Stimulated activated CD4-positive, alpha-beta T cell treated with anti-CD3 and anti-CD28 coated beads, TNF-alpha, amount 100 ng/mL, for 24 hours (primary cell): ENCODE results near the gene TADA1.
"Not testable (repeated sequence)": the region's sequence is repeated elsewhere in the genome, so short reads cannot be mapped to it uniquely, and the experiment has no call there.

ENCODE experiments used
- DNase-seq, 3 experiments: peaks; one replicate each; pipeline ENCODE4 v3.0.0-alpha.2; 2020; ENCODE audit warnings: low read depth in 3 of 3

Gene TADA1

GRCh38 chr1:166889776-166890175 is 13.7 kb upstream of the TADA1 start:
- no peak for DNase-seq

- DNase-seq: no peak
These were observed 12.5 kb upstream of the TADA1 start for GRCh38 chr1:166888373-166889111.

- no peak for DNase-seq
These were observed 8.9 kb upstream of the TADA1 start for GRCh38 chr1:166884971-166885370.

GRCh38 chr1:166884040-166884642 is 8.1 kb upstream of the TADA1 start:
- peak in 1 of 3 experiments; percentile 27 for DNase-seq

GRCh38 chr1:166882893-166883292 is 6.8 kb upstream of the TADA1 start:
- no peak for DNase-seq

GRCh38 chr1:166878173-166878917 is 2.3 kb upstream of the TADA1 start:
- not testable (repeated sequence) for DNase-seq

- no peak for DNase-seq
These were observed 425 bp upstream of the TADA1 start for GRCh38 chr1:166876540-166876838.

- no peak for DNase-seq
These were observed 746 bp downstream of the TADA1 start for GRCh38 chr1:166875302-166875733.

GRCh38 chr1:166874464-166874863 is 1.6 kb downstream of the TADA1 start:
- no peak for DNase-seq

GRCh38 chr1:166870584-166870983 is 5.5 kb downstream of the TADA1 start:
- no peak for DNase-seq

- no peak for DNase-seq
These were observed 6.6 kb downstream of the TADA1 start for GRCh38 chr1:166869318-166870099.

GRCh38 chr1:166868639-166869038 is 7.4 kb downstream of the TADA1 start:
- DNase-seq: no peak

GRCh38 chr1:166865926-166866325 is 10.1 kb downstream of the TADA1 start:
- no peak for DNase-seq

- no peak for DNase-seq
These were observed 16.5 kb downstream of the TADA1 start for GRCh38 chr1:166859597-166859996.

- no peak for DNase-seq
These were observed 17.2 kb downstream of the TADA1 start for GRCh38 chr1:166858726-166859419.

- DNase-seq: no peak
These were observed 18.1 kb downstream of the TADA1 start for GRCh38 chr1:166857995-166858394.

GRCh38 chr1:166855558-166855957 is 20.5 kb downstream of the TADA1 start:
- DNase-seq: no peak

- DNase-seq: no peak
These were observed 23.1 kb downstream of the TADA1 start for GRCh38 chr1:166852918-166853317.

- DNase-seq: no peak
These were observed 26.9 kb downstream of the TADA1 start for GRCh38 chr1:166849135-166849534.

- DNase-seq: no peak
These were observed 27.9 kb downstream of the TADA1 start for GRCh38 chr1:166848193-166848592.

GRCh38 chr1:166844791-166845190 is 31.3 kb downstream of the TADA1 start:
- no peak for DNase-seq
